ENCODE measurements around the gene NMNAT2.

GRCh38 chr1:183212870-183213269 lies 205.3 kb downstream of the NMNAT2 start:
- no peak for TF ChIP-seq MXI1 (IDR thresholded peaks at IDR 0.05; ENCODE audit: borderline replicate concordance, low read depth, low read length)
- no peak for TF ChIP-seq CTCF (conservative IDR thresholded peaks at IDR 0.05; ENCODE audit: low read depth, low read length)
- no peak for TF ChIP-seq MAZ (IDR thresholded peaks at IDR 0.05; ENCODE audit: borderline replicate concordance, low read depth, low read length)
- no peak for TF ChIP-seq SMC3 (IDR thresholded peaks at IDR 0.05; ENCODE audit: low read depth, low read length)
- no peak for TF ChIP-seq POLR2A (IDR thresholded peaks at IDR 0.05; ENCODE audit: low read depth, low read length)
- no peak for TF ChIP-seq ELK1 (IDR thresholded peaks at IDR 0.05; ENCODE audit: borderline replicate concordance, low read depth, low read length)
- TF ChIP-seq USF2 (IDR thresholded peaks at IDR 0.05; ENCODE audit: low read depth, low read length) = no peak
- TF ChIP-seq FOS (IDR thresholded peaks at IDR 0.05; ENCODE audit: low read depth, low read length) = no peak
- no peak for TF ChIP-seq BHLHE40 (IDR thresholded peaks at IDR 0.05; ENCODE audit: low read depth, low read length)
- no peak for TF ChIP-seq CHD1 (IDR thresholded peaks at IDR 0.05; ENCODE audit: low read depth, low read length)
- no peak for TF ChIP-seq NFE2L2 (IDR thresholded peaks at IDR 0.05; ENCODE audit: low read depth, low read length)

Data from IMR-90 (cell line).